GM19328 (cell line): Measurements from ENCODE around the gene EPHB2.

Source experiments
- ATAC-seq: cut with Tn5 transposase; IDR thresholded peaks from one replicate; pipeline ENCODE4 v1.9.1; 2021; ENCODE audit warnings: mild to moderate bottlenecking, moderate library complexity; ENCODE audit not compliant: unreplicated experiment

Gene EPHB2

GRCh38 chr1:22908880-22909426 is 198.3 kb downstream of the EPHB2 start:
- no peak for ATAC-seq

- ATAC-seq: no peak
Observed at GRCh38 chr1:22910286-22910685, 199.6 kb downstream of the EPHB2 start.

- no peak for ATAC-seq
Observed at GRCh38 chr1:22910986-22911651, 200.5 kb downstream of the EPHB2 start.

GRCh38 chr1:22912311-22912710 is 201.7 kb downstream of the EPHB2 start:
- no peak for ATAC-seq

- ATAC-seq: no peak
Observed at GRCh38 chr1:22913421-22914141, 202.9 kb downstream of the EPHB2 start.

GRCh38 chr1:22914156-22914555 is 203.5 kb downstream of the EPHB2 start:
- ATAC-seq: no peak

- ATAC-seq: no peak
Observed at GRCh38 chr1:22914633-22915217, 204.1 kb downstream of the EPHB2 start.

GRCh38 chr1:22915231-22915630 is 204.6 kb downstream of the EPHB2 start:
- ATAC-seq: no peak

- no peak for ATAC-seq
Observed at GRCh38 chr1:22915816-22916470, 205.3 kb downstream of the EPHB2 start.

- ATAC-seq: no peak
Observed at GRCh38 chr1:22916471-22916820, 205.8 kb downstream of the EPHB2 start.

- no peak for ATAC-seq
Observed at GRCh38 chr1:22917989-22918388, 207.3 kb downstream of the EPHB2 start.

- no peak for ATAC-seq
Observed at GRCh38 chr1:22918644-22919043, 208.0 kb downstream of the EPHB2 start.

GRCh38 chr1:22919341-22920025 is 208.8 kb downstream of the EPHB2 start:
- ATAC-seq: no peak

- no peak for ATAC-seq
Observed at GRCh38 chr1:22920026-22920733, 209.5 kb downstream of the EPHB2 start.

GRCh38 chr1:22920734-22921451 is 210.3 kb downstream of the EPHB2 start:
- ATAC-seq: no peak

- no peak for ATAC-seq
Observed at GRCh38 chr1:22921452-22922126, 210.9 kb downstream of the EPHB2 start.

- ATAC-seq: no peak
Observed at GRCh38 chr1:22922640-22923039, 212.0 kb downstream of the EPHB2 start.

- no peak for ATAC-seq
Observed at GRCh38 chr1:22925111-22925510, 214.5 kb downstream of the EPHB2 start.
